ENCODE data around the gene CDH13. TPM values are rescaled to one million over a fixed set of nuclear protein-coding genes. Genes with fewer than 3 reads are reported as not detected.

CDH13 gene
- total and polyA plus RNA-seq, 9 of the 15 experiments (the other 6 are each of a cell fraction or from before 2014, with no cell fraction given): 0.03 TPM; not detected in 8

GRCh38 chr16:83407928-83408327 lies 781.2 kb downstream of the CDH13 start:
- Histone ChIP-seq H3K27ac (ENCODE audit: extremely low read depth, low read depth, low read length) (no peak overlapping the region), H3K4me3 (no peak overlapping the region), H3K79me2 (ENCODE audit: control insufficient read depth, insufficient read depth, low read length) (no peaks in the 10 kb centered on the region), H2AFZ (ENCODE audit: low read depth, low read length) (no peak overlapping the region), H3K36me3 (ENCODE audit: control insufficient read depth, insufficient read depth, low read length) (no peaks in the 10 kb centered on the region), H3K4me1 (replicated peaks in 1 of 2; ENCODE audit: control insufficient read depth in 2 of 2, insufficient read depth in 2 of 2, low read length in 2 of 2) (no peaks in the 10 kb centered on the region), H3K9me3 (replicated peaks; ENCODE audit: control insufficient read depth, insufficient read depth, low read depth, low read length) (no peaks in the 10 kb centered on the region), H3K27me3 (ENCODE audit: control insufficient read depth in 2 of 2, insufficient read depth in 2 of 2, low read length in 2 of 2) (no peaks in the 10 kb centered on the region), H3K9me1 (ENCODE audit: control insufficient read depth, insufficient read depth, low read length) (no peaks in the 10 kb centered on the region), H3K4me2 (ENCODE audit: insufficient read depth, low read length) (no peak overlapping the region), H3K9ac (ENCODE audit: insufficient read depth in 1 of 2, low read depth in 2 of 2, low read length in 2 of 2) (no peak overlapping the region), H4K20me1 (replicated peaks; ENCODE audit: control insufficient read depth, insufficient read depth, low read length) (no peaks in the 10 kb centered on the region)
- intact Hi-C loops (cut with micrococcal nuclease): no loop called here
- in situ Hi-C loops (cut with MboI): no loop called here
- ChIA-PET CTCF (ENCODE audit: low intra/inter-chr PET ratio) (no interaction called here), POLR2A (no interaction called here)
- ATAC-seq (no peak), FAIRE-seq (no peak), DNase-seq (ENCODE audit: extremely low read depth in 1 of 4, low spot score in 3 of 4) (no peak)
- no peak for TF ChIP-seq HLTF (IDR thresholded peaks at IDR 0.05)
- TF ChIP-seq TEAD4 (IDR thresholded peaks at IDR 0.05; ENCODE audit: low read length): no peak
- TF ChIP-seq TEAD4 (CRISPR knock-in tag; IDR thresholded peaks at IDR 0.05; ENCODE audit: borderline replicate concordance): no peak
- TF ChIP-seq, protein P1, sequence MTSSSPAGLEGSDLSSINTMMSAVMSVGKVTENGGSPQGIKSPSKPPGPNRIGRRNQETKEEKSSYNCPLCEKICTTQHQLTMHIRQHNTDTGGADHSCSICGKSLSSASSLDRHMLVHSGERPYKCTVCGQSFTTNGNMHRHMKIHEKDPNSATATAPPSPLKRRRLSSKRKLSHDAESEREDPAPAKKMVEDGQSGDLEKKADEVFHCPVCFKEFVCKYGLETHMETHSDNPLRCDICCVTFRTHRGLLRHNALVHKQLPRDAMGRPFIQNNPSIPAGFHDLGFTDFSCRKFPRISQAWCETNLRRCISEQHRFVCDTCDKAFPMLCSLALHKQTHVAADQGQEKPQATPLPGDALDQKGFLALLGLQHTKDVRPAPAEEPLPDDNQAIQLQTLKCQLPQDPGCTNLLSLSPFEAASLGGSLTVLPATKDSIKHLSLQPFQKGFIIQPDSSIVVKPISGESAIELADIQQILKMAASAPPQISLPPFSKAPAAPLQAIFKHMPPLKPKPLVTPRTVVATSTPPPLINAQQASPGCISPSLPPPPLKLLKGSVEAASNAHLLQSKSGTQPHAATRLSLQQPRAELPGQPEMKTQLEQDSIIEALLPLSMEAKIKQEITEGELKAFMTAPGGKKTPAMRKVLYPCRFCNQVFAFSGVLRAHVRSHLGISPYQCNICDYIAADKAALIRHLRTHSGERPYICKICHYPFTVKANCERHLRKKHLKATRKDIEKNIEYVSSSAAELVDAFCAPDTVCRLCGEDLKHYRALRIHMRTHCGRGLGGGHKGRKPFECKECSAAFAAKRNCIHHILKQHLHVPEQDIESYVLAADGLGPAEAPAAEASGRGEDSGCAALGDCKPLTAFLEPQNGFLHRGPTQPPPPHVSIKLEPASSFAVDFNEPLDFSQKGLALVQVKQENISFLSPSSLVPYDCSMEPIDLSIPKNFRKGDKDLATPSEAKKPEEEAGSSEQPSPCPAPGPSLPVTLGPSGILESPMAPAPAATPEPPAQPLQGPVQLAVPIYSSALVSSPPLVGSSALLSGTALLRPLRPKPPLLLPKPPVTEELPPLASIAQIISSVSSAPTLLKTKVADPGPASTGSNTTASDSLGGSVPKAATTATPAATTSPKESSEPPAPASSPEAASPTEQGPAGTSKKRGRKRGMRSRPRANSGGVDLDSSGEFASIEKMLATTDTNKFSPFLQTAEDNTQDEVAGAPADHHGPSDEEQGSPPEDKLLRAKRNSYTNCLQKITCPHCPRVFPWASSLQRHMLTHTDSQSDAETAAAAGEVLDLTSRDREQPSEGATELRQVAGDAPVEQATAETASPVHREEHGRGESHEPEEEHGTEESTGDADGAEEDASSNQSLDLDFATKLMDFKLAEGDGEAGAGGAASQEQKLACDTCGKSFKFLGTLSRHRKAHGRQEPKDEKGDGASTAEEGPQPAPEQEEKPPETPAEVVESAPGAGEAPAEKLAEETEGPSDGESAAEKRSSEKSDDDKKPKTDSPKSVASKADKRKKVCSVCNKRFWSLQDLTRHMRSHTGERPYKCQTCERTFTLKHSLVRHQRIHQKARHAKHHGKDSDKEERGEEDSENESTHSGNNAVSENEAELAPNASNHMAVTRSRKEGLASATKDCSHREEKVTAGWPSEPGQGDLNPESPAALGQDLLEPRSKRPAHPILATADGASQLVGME (CRISPR knock-in tag; IDR thresholded peaks at IDR 0.05): no peak
- no peak for TF ChIP-seq ETS2 (tag; IDR thresholded peaks at IDR 0.05; ENCODE audit: borderline replicate concordance, poor library complexity, severe bottlenecking)
- no peak for TF ChIP-seq TEAD1 (CRISPR knock-in tag; IDR thresholded peaks at IDR 0.05)
- TF ChIP-seq, protein P2, sequence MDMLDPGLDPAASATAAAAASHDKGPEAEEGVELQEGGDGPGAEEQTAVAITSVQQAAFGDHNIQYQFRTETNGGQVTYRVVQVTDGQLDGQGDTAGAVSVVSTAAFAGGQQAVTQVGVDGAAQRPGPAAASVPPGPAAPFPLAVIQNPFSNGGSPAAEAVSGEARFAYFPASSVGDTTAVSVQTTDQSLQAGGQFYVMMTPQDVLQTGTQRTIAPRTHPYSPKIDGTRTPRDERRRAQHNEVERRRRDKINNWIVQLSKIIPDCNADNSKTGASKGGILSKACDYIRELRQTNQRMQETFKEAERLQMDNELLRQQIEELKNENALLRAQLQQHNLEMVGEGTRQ (CRISPR knock-in tag; IDR thresholded peaks at IDR 0.05): no peak
- no peak for TF ChIP-seq ERF (CRISPR knock-in tag; IDR thresholded peaks at IDR 0.05)
- TF ChIP-seq KHSRP (IDR thresholded peaks at IDR 0.05): no peak
- TF ChIP-seq, protein P3, sequence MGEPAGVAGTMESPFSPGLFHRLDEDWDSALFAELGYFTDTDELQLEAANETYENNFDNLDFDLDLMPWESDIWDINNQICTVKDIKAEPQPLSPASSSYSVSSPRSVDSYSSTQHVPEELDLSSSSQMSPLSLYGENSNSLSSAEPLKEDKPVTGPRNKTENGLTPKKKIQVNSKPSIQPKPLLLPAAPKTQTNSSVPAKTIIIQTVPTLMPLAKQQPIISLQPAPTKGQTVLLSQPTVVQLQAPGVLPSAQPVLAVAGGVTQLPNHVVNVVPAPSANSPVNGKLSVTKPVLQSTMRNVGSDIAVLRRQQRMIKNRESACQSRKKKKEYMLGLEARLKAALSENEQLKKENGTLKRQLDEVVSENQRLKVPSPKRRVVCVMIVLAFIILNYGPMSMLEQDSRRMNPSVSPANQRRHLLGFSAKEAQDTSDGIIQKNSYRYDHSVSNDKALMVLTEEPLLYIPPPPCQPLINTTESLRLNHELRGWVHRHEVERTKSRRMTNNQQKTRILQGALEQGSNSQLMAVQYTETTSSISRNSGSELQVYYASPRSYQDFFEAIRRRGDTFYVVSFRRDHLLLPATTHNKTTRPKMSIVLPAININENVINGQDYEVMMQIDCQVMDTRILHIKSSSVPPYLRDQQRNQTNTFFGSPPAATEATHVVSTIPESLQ (CRISPR knock-in tag; IDR thresholded peaks at IDR 0.05): no peak
- TF ChIP-seq PKNOX1 (IDR thresholded peaks at IDR 0.05): no peak
- no peak for TF ChIP-seq ZFP36 (IDR thresholded peaks at IDR 0.05; ENCODE audit: low read depth, low read length, partially characterized antibody)
- no peak for TF ChIP-seq ZNF174 (CRISPR knock-in tag; IDR thresholded peaks at IDR 0.05)
- no peak for TF ChIP-seq TCF7L2 (IDR thresholded peaks at IDR 0.05; ENCODE audit: low read depth, low read length)
- BruUV-seq (replicated peaks): no TSS peak
- WGBS (ENCODE audit: insufficient coverage, low coverage, missing lambda C conversion rate): 0% methylated on average over 5 of the region's 5 CpGs

All from K562 (cell line).